ENCODE measurements around the gene C22orf31. TPM values are rescaled to one million over a fixed set of nuclear protein-coding genes. Genes with fewer than 3 reads are reported as not detected.

Gene C22orf31
- total and polyA plus RNA-seq, 2 donors (not counting 3 experiments of a cell fraction or from before 2014, with no cell fraction given) = not detected

GRCh38 chr22:29032584-29032983 is 29.0 kb downstream of the C22orf31 start:
- dilution Hi-C loops (cut with MboI; ENCODE audit: extremely low pct_ligation_motif_present, low sequenced_read_pairs) (no loop called here), intact Hi-C loops (cut with micrococcal nuclease) (loop anchor here (5.0 kb wide), 1 partner anchor 100 kb away; no protein-coding TSS in a partner anchor)
- TF ChIP-seq JUN (IDR thresholded peaks at IDR 0.05; ENCODE audit: borderline replicate concordance, insufficient read depth, insufficient read length, low read depth) (peak; percentile 42), FOS (IDR thresholded peaks at IDR 0.05; ENCODE audit: borderline replicate concordance, insufficient read depth, low read length) (no peak)
- ChIA-PET POLR2A (no interaction called here), CTCF (interaction anchor here (1.8 to 3.2 kb wide), 3 partner anchors 8 to 432 kb away, joined by 6 to 38 read pairs (median 23); no protein-coding TSS in a partner anchor)
- Histone ChIP-seq H2AFZ (ENCODE audit: low read depth, low read length) (no peak overlapping the region), H3K4me2 (ENCODE audit: insufficient read depth, low read length) (peak overlapping the region; percentile 23), H3K36me3 (ENCODE audit: control insufficient read depth in 2 of 2, extremely low read depth in 1 of 2, insufficient read depth in 2 of 2, low read length in 2 of 2) (no peaks in the 10 kb centered on the region), H3K27me3 (ENCODE audit: control insufficient read depth in 2 of 2, insufficient read depth in 2 of 2, low read length in 2 of 2) (no peaks in the 10 kb centered on the region), H3K4me3 (replicated peaks in 1 of 3; ENCODE audit: insufficient read depth in 1 of 3, low read depth in 1 of 3, low read length in 3 of 3) (no peak overlapping the region), H3K4me1 (ENCODE audit: control insufficient read depth, extremely low read depth, insufficient read depth, low read length) (peaks cover 27% of the 10 kb centered on the region), H3K9me1 (replicated peaks; ENCODE audit: control insufficient read depth, extremely low read depth, insufficient read depth, low read length) (no peaks in the 10 kb centered on the region), H4K20me1 (replicated peaks; ENCODE audit: control insufficient read depth, extremely low read depth, insufficient read depth, low read length) (no peaks in the 10 kb centered on the region), H3K79me2 (ENCODE audit: control insufficient read depth, insufficient read depth, low read length) (no peaks in the 10 kb centered on the region), H3K27ac (ENCODE audit: insufficient read depth, low read depth, low read length) (peak overlapping the region; percentile 99), H3K9me3 (replicated peaks; ENCODE audit: control insufficient read depth, insufficient read depth, low read length) (no peaks in the 10 kb centered on the region), H3K9ac (replicated peaks; ENCODE audit: extremely low read depth, insufficient read depth, low read length) (peak overlapping the region; percentile 24)
- FAIRE-seq (peak; percentile 87), DNase-seq (ENCODE audit: low read depth, low spot score) (peak; percentile 57)
- no TSS peak for BruUV-seq (replicated peaks)

DNA sequence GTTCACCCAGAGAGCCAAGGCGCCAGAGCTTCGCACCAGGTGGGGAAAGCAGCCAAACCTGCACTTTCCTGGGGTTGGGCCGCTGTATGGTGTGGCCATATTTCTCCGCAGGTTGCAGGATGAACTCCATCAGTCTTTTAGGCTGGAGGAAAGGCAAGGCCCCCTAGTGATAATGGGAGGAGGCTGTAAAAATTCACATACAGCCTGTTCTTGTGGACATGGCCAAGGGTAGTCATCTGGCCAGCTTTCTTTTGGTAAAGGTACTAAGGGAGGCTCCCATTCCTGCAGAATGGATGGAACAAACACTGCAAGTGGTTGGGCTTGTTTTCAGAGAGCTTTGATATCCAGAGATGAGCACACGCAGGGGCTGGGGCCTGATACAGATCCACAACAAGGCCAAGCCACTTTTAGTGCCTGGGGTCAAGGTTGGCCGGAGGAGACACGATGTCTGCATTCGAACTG is 29.6 kb downstream of the C22orf31 start:
- Histone ChIP-seq H3K4me3 (replicated peaks in 1 of 3; ENCODE audit: insufficient read depth in 1 of 3, low read depth in 1 of 3, low read length in 3 of 3) (no peak overlapping the region), H3K27me3 (ENCODE audit: control insufficient read depth in 2 of 2, insufficient read depth in 2 of 2, low read length in 2 of 2) (no peaks in the 10 kb centered on the region), H3K27ac (ENCODE audit: insufficient read depth, low read depth, low read length) (peak overlapping the region; percentile 99), H3K4me2 (ENCODE audit: insufficient read depth, low read length) (peak overlapping the region; percentile 23), H2AFZ (ENCODE audit: low read depth, low read length) (peak overlapping the region; percentile 21), H3K9me3 (replicated peaks; ENCODE audit: control insufficient read depth, insufficient read depth, low read length) (no peaks in the 10 kb centered on the region), H3K9me1 (replicated peaks; ENCODE audit: control insufficient read depth, extremely low read depth, insufficient read depth, low read length) (no peaks in the 10 kb centered on the region), H3K9ac (replicated peaks; ENCODE audit: extremely low read depth, insufficient read depth, low read length) (peak overlapping the region; percentile 74), H3K4me1 (ENCODE audit: control insufficient read depth, extremely low read depth, insufficient read depth, low read length) (peaks cover 27% of the 10 kb centered on the region), H4K20me1 (replicated peaks; ENCODE audit: control insufficient read depth, extremely low read depth, insufficient read depth, low read length) (no peaks in the 10 kb centered on the region), H3K79me2 (ENCODE audit: control insufficient read depth, insufficient read depth, low read length) (no peaks in the 10 kb centered on the region), H3K36me3 (ENCODE audit: control insufficient read depth in 2 of 2, extremely low read depth in 1 of 2, insufficient read depth in 2 of 2, low read length in 2 of 2) (no peaks in the 10 kb centered on the region)
- DNase-seq (ENCODE audit: low read depth, low spot score) (no peak), FAIRE-seq (no peak)
- no TSS peak for BruUV-seq (replicated peaks)
- intact Hi-C loops (cut with micrococcal nuclease) = loop anchor here (5.0 kb wide), 1 partner anchor 100 kb away; no protein-coding TSS in a partner anchor
- ChIA-PET CTCF (interaction anchor here (0.9 to 3.2 kb wide), 6 partner anchors 9 to 431 kb away, joined by 3 to 38 read pairs (median 6); no protein-coding TSS in a partner anchor), POLR2A (interaction anchor here (0.6 kb wide), 1 partner anchor 102 kb away, joined by 3 read pairs; no protein-coding TSS in a partner anchor)
- no peak for TF ChIP-seq GATA2 (IDR thresholded peaks at IDR 0.05; ENCODE audit: insufficient read depth, insufficient read length, low read depth, low read length)
- TF ChIP-seq POLR2A (IDR thresholded peaks at IDR 0.05; ENCODE audit: low read depth, low read length) = no peak
- no peak for TF ChIP-seq EZH2 (IDR thresholded peaks at IDR 0.05; ENCODE audit: borderline replicate concordance, low read depth, low read length, severe bottlenecking)
- TF ChIP-seq JUN (IDR thresholded peaks at IDR 0.05; ENCODE audit: borderline replicate concordance, insufficient read depth, insufficient read length, low read depth) = no peak
- TF ChIP-seq CTCF (IDR thresholded peaks at IDR 0.05; ENCODE audit: extremely low read depth in 1 of 2, insufficient read depth in 1 of 2, low read depth in 1 of 2, low read length in 2 of 2) = no peak
- TF ChIP-seq, protein P1, sequence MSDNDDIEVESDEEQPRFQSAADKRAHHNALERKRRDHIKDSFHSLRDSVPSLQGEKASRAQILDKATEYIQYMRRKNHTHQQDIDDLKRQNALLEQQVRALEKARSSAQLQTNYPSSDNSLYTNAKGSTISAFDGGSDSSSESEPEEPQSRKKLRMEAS (IDR thresholded peaks at IDR 0.05; ENCODE audit: insufficient read depth, insufficient read length) = no peak
- TF ChIP-seq FOS (IDR thresholded peaks at IDR 0.05; ENCODE audit: borderline replicate concordance, insufficient read depth, low read length) = no peak
- no peak for TF ChIP-seq MYC (IDR thresholded peaks at IDR 0.05; ENCODE audit: low read depth, low read length)
- dilution Hi-C loops (cut with MboI; ENCODE audit: extremely low pct_ligation_motif_present, low sequenced_read_pairs) = no loop called here
